Transverse colon (tissue), 4 donors: ENCODE results near the gene SLC2A9. TPM values are rescaled to one million over a fixed set of nuclear protein-coding genes. Genes with fewer than 3 reads are reported as not detected.

Experiments used
- DNase-seq: peaks from one replicate; pipeline ENCODE4 v3.0.0-alpha.2; 2019
- H3K27ac ChIP-seq, 4 donors: fragments of 200-600 bp; sonication (generic); 2 replicates each; pipeline ENCODE4 v1.5.1; 2016 to 2018; ENCODE audit warnings: inconsistent platforms in 4 of 4
- H3K27me3 ChIP-seq: fragments of 200-600 bp; sonication (generic); 2 replicates; pipeline ENCODE4 v1.5.1; 2017; ENCODE audit warnings: inconsistent platforms
- H3K36me3 ChIP-seq, 4 donors: fragments of 200-600 bp; sonication (generic); 2 replicates each; pipeline ENCODE4 v1.5.1; 2017 to 2019; ENCODE audit warnings: inconsistent platforms in 4 of 4
- H3K4me1 ChIP-seq, 4 donors: fragments of 200-600 bp; sonication (generic); 2 replicates each; pipeline ENCODE4 v1.5.1; 2017 to 2020; ENCODE audit warnings: inconsistent platforms in 4 of 4
- H3K4me3 ChIP-seq, 4 donors: fragments of 200-600 bp; sonication (generic); 1 replicate in 1 of 4; 2 replicates in 3 of 4; pipeline versions ENCODE4 v1.5.1 to v1.6.1; 2017 to 2019; ENCODE audit warnings: inconsistent platforms in 4 of 4
- H3K9me3 ChIP-seq, 2 donors: fragments of 200-600 bp; sonication (generic); 2 replicates each; pipeline ENCODE4 v1.5.1; 2017 to 2019; ENCODE audit warnings: inconsistent platforms in 2 of 2
- CTCF ChIP-seq, 5 experiments: fragments of 200-600 bp in 3 of 5; fragments of 450-650 bp in 2 of 5; sonication (generic) in 3 of 5; IDR thresholded peaks; 1 replicate in 2 of 5; 2 replicates in 3 of 5; pipeline ENCODE4 v1.5.1; 2016 to 2017; ENCODE audit warnings: antibody characterized with exemption in 5 of 5, inconsistent platforms in 3 of 5, mild to moderate bottlenecking in 2 of 5, moderate library complexity in 1 of 5
- EP300 ChIP-seq: sonication (generic); formaldehyde crosslinking; IDR thresholded peaks from one replicate; pipeline ENCODE4 v1.6.1; 2017; ENCODE audit warnings: antibody characterized with exemption, low read depth
- POLR2A ChIP-seq: fragments of 450-650 bp; IDR thresholded peaks from one replicate; pipeline ENCODE4 v1.6.1; 2016; ENCODE audit warnings: antibody characterized with exemption, mild to moderate bottlenecking, moderate library complexity
- POLR2AphosphoS5 ChIP-seq, 3 donors: sonication (generic); formaldehyde crosslinking; IDR thresholded peaks; one replicate each; pipeline ENCODE4 v1.6.1; 2016; ENCODE audit warnings: antibody characterized with exemption in 3 of 3
- WGBS, 2 donors: methylation state at CpG; one replicate each; pipeline ENCODE4 v1.1.5; 2018; ENCODE audit warnings: low coverage in 1 of 2; 5-methylcytosine and 5-hydroxymethylcytosine counted together
- in situ Hi-C, 4 donors: fragments of 200-750 bp; cut with MboI; loops; one replicate each; pipeline versions ENCODE4 v1.15.0 to v1.15.1; 2017; ENCODE audit warnings: low sequenced_read_pairs in 3 of 4, low pct_ligation_motif_present in 1 of 4, low pct_unique_long_range_greater_than_20kb in 1 of 4
- intact Hi-C: fragments of 100-400 bp; cut with DNase I; formaldehyde crosslinking; loops from one replicate; pipeline ENCODE4 v1.15.1; 2023; ENCODE audit warnings: low total_unique reads
- total RNA-seq, 4 donors: library from RNA; depleted of rRNA; stranded (reverse); fragments of >200 nt; gene quantifications; one replicate each; pipeline ENCODE4 v1.1.0, GENCODE V29; 2016

The SLC2A9 gene
- total RNA-seq, 4 donors from 2014 or later, result 2.2 to 4.0 (median 3.4) TPM; not detected in 1

- no peak for DNase-seq
- H3K4me1 ChIP-seq, result peaks cover 8 to 17% (median 14%) of the 10 kb centered on the region in 4 donors
- in situ Hi-C loops (loop anchor here in 2 of 4 donors (10.0 kb wide), 2 partner anchors 247 to 307 kb away; no protein-coding TSS in a partner anchor), intact Hi-C loops (no loop called here)
- no peak overlapping the region for H3K4me3 ChIP-seq
- no peaks in the 10 kb centered on the region for H3K36me3 ChIP-seq
- H3K9me3 ChIP-seq, result no peaks in the 10 kb centered on the region
- no peaks in the 10 kb centered on the region for H3K27me3 ChIP-seq
- no peak overlapping the region for H3K27ac ChIP-seq
- 82 to 90% methylated on average over 3 of the region's 3 CpGs for WGBS, 2 donors
- TF ChIP-seq POLR2A (no peak), CTCF (IDR thresholded peaks at IDR 0.05) (no peak), POLR2AphosphoS5 (IDR thresholded peaks at IDR 0.05) (no peak), EP300 (no peak)
Measured at GRCh38 chr4:10011885-10012284, 9.4 kb downstream of the SLC2A9 start.

- intact Hi-C loops, result no loop called here
- H3K4me3 ChIP-seq, result no peak overlapping the region
- H3K27ac ChIP-seq, result no peak overlapping the region
- no peaks in the 10 kb centered on the region for H3K27me3 ChIP-seq
- in situ Hi-C loops, result loop anchor here in 2 of 4 donors (10.0 kb wide), 2 partner anchors 246 to 306 kb away; no protein-coding TSS in a partner anchor
- H3K9me3 ChIP-seq, result no peaks in the 10 kb centered on the region
- no peak for DNase-seq
- TF ChIP-seq POLR2A, result no peak
- TF ChIP-seq CTCF (IDR thresholded peaks at IDR 0.05), result no peak
- TF ChIP-seq POLR2AphosphoS5 (IDR thresholded peaks at IDR 0.05), result no peak
- no peak for TF ChIP-seq EP300
- peaks cover 14 to 23% (median 20%) of the 10 kb centered on the region in 4 donors for H3K4me1 ChIP-seq
- H3K36me3 ChIP-seq, result no peaks in the 10 kb centered on the region
- WGBS, 2 donors, result 74 to 100% methylated on average over 1 of the region's 1 CpG
Measured at GRCh38 chr4:10011277-10011676, 10.0 kb downstream of the SLC2A9 start.

- no peaks in the 10 kb centered on the region for H3K36me3 ChIP-seq
- in situ Hi-C loops, result loop anchor here in 2 of 4 donors (10.0 kb wide), 2 partner anchors 245 to 305 kb away; no protein-coding TSS in a partner anchor
- intact Hi-C loops, result no loop called here
- no peak for DNase-seq
- TF ChIP-seq POLR2AphosphoS5 (IDR thresholded peaks at IDR 0.05) (no peak), POLR2A (no peak), CTCF (IDR thresholded peaks at IDR 0.05) (no peak), EP300 (no peak)
- 72% methylated on average over 3 of the region's 3 CpGs; no CpG with 5 or more reads in 1 of the 2 donors for whole genome bisulfite sequencing, 2 donors
- no peak overlapping the region for H3K4me3 ChIP-seq
- H3K4me1 ChIP-seq, result peaks cover 20 to 36% (median 30%) of the 10 kb centered on the region in 4 donors
- no peak overlapping the region for H3K27ac ChIP-seq
- no peaks in the 10 kb centered on the region for H3K9me3 ChIP-seq
- H3K27me3 ChIP-seq, result no peaks in the 10 kb centered on the region
Measured at GRCh38 chr4:10009861-10010500, 11.3 kb downstream of the SLC2A9 start.

GRCh38 chr4:10008609-10009005 is 12.7 kb downstream of the SLC2A9 start:
- DNase-seq, result no peak
- H3K9me3 ChIP-seq, result no peaks in the 10 kb centered on the region
- peak overlapping the region; percentile 24 to 91 (median 60) for H3K27ac ChIP-seq
- no peak for TF ChIP-seq POLR2A
- TF ChIP-seq CTCF (IDR thresholded peaks at IDR 0.05), result no peak
- TF ChIP-seq POLR2AphosphoS5 (IDR thresholded peaks at IDR 0.05), result no peak
- TF ChIP-seq EP300, result no peak
- H3K27me3 ChIP-seq, result no peaks in the 10 kb centered on the region
- intact Hi-C loops (no loop called here), in situ Hi-C loops (no loop called here)
- peaks cover 20 to 46% (median 30%) of the 10 kb centered on the region in 4 donors for H3K4me1 ChIP-seq
- no peaks in the 10 kb centered on the region for H3K36me3 ChIP-seq
- H3K4me3 ChIP-seq, result no peak overlapping the region
- WGBS, 2 donors, result 79 to 89% methylated on average over 3 of the region's 3 CpGs
